ENCODE results near the gene ASAP2. TPM values are rescaled to one million over a fixed set of nuclear protein-coding genes. Genes with fewer than 3 reads are reported as not detected.

Gene ASAP2
- total RNA-seq, 2 experiments from 2014 or later: 0.16 TPM; not detected in 1

GRCh38 chr2:9315280-9315847, 108.8 kb downstream of the ASAP2 start:
- no peaks in the 10 kb centered on the region for H3K4me1 ChIP-seq (ENCODE audit: insufficient read depth, low read length)
- H3K9me3 Mint-ChIP-seq: no peaks in the 10 kb centered on the region
- ChIA-PET CTCF (no interaction called here), POLR2A (no interaction called here)
- ATAC-seq (ENCODE audit: poor library complexity) (no peak), DNase-seq (no peak)
- H3K4me3 ChIP-seq (ENCODE audit: low read length): no peak overlapping the region
- no peaks in the 10 kb centered on the region for H3K36me3 ChIP-seq (ENCODE audit: insufficient read depth, low read length)
- intact Hi-C loops (cut with DNase I, micrococcal nuclease): no loop called here
- H3K27me3 Mint-ChIP-seq: no peaks in the 10 kb centered on the region
- no peaks in the 10 kb centered on the region for H3K9me3 ChIP-seq (ENCODE audit: control insufficient read depth in 1 of 2, insufficient read depth in 1 of 2, low read length in 2 of 2)
- H3K27ac Mint-ChIP-seq: no peak overlapping the region
- no peaks in the 10 kb centered on the region for H3K4me1 Mint-ChIP-seq (ENCODE audit: low read depth)
- no peak for TF ChIP-seq CTCF (IDR thresholded peaks at IDR 0.05)
- H3K27ac ChIP-seq (ENCODE audit: low read depth in 1 of 2, low read length in 2 of 2): no peak overlapping the region
- H3K36me3 Mint-ChIP-seq (ENCODE audit: low read depth): no peaks in the 10 kb centered on the region
- no peak overlapping the region for H3K4me3 Mint-ChIP-seq
- H3K27me3 ChIP-seq (ENCODE audit: control insufficient read depth in 1 of 2, insufficient read depth in 2 of 2, low read length in 2 of 2): peaks cover 0 to 4% of the 10 kb centered on the region in 2 experiments

GRCh38 chr2:9317559-9317958, 110.9 kb downstream of the ASAP2 start:
- no peak for ATAC-seq (ENCODE audit: poor library complexity)
- Mint-ChIP-seq H3K27ac (no peak overlapping the region), H3K4me3 (no peak overlapping the region), H3K4me1 (ENCODE audit: low read depth) (no peaks in the 10 kb centered on the region), H3K27me3 (no peaks in the 10 kb centered on the region), H3K9me3 (no peaks in the 10 kb centered on the region), H3K36me3 (ENCODE audit: low read depth) (no peaks in the 10 kb centered on the region)
- DNase-seq: no peak
- ChIA-PET CTCF (no interaction called here), POLR2A (no interaction called here)
- Histone ChIP-seq H3K36me3 (ENCODE audit: insufficient read depth, low read length) (no peaks in the 10 kb centered on the region), H3K4me1 (ENCODE audit: insufficient read depth, low read length) (no peaks in the 10 kb centered on the region), H3K4me3 (ENCODE audit: low read length) (no peak overlapping the region), H3K9me3 (ENCODE audit: control insufficient read depth in 1 of 2, insufficient read depth in 1 of 2, low read length in 2 of 2) (no peaks in the 10 kb centered on the region), H3K27me3 (ENCODE audit: control insufficient read depth in 1 of 2, insufficient read depth in 2 of 2, low read length in 2 of 2) (peaks cover 0 to 4% of the 10 kb centered on the region in 2 experiments), H3K27ac (ENCODE audit: low read depth in 1 of 2, low read length in 2 of 2) (no peak overlapping the region)
- intact Hi-C loops (cut with DNase I, micrococcal nuclease): no loop called here
- no peak for TF ChIP-seq CTCF (IDR thresholded peaks at IDR 0.05)

GRCh38 chr2:9318461-9319337, 112.1 kb downstream of the ASAP2 start:
- H3K9me3 ChIP-seq (ENCODE audit: control insufficient read depth in 1 of 2, insufficient read depth in 1 of 2, low read length in 2 of 2): no peaks in the 10 kb centered on the region
- H3K4me3 ChIP-seq (ENCODE audit: low read length): no peak overlapping the region
- Mint-ChIP-seq H3K4me3 (no peak overlapping the region), H3K4me1 (ENCODE audit: low read depth) (no peaks in the 10 kb centered on the region), H3K9me3 (no peaks in the 10 kb centered on the region), H3K27me3 (no peaks in the 10 kb centered on the region), H3K36me3 (ENCODE audit: low read depth) (no peaks in the 10 kb centered on the region), H3K27ac (no peak overlapping the region)
- TF ChIP-seq CTCF (IDR thresholded peaks at IDR 0.05): no peak
- H3K36me3 ChIP-seq (ENCODE audit: insufficient read depth, low read length): no peaks in the 10 kb centered on the region
- no peak overlapping the region for H3K27ac ChIP-seq (ENCODE audit: low read depth in 1 of 2, low read length in 2 of 2)
- DNase-seq (no peak), ATAC-seq (ENCODE audit: poor library complexity) (no peak)
- intact Hi-C loops (cut with DNase I, micrococcal nuclease): no loop called here
- ChIA-PET CTCF (no interaction called here), POLR2A (no interaction called here)
- no peaks in the 10 kb centered on the region for H3K4me1 ChIP-seq (ENCODE audit: insufficient read depth, low read length)
- peaks cover 0 to 4% of the 10 kb centered on the region in 2 experiments for H3K27me3 ChIP-seq (ENCODE audit: control insufficient read depth in 1 of 2, insufficient read depth in 2 of 2, low read length in 2 of 2)
